HG02840 (cell line): ENCODE measurements around the gene CEMIP.

Experiments
- ATAC-seq: cut with Tn5 transposase; IDR thresholded peaks from one replicate; pipeline ENCODE4 v1.9.1; 2021; ENCODE audit warnings: mild to moderate bottlenecking, moderate library complexity, moderate number of reproducible peaks; ENCODE audit not compliant: unreplicated experiment, low FRiP score

Gene CEMIP

DNA sequence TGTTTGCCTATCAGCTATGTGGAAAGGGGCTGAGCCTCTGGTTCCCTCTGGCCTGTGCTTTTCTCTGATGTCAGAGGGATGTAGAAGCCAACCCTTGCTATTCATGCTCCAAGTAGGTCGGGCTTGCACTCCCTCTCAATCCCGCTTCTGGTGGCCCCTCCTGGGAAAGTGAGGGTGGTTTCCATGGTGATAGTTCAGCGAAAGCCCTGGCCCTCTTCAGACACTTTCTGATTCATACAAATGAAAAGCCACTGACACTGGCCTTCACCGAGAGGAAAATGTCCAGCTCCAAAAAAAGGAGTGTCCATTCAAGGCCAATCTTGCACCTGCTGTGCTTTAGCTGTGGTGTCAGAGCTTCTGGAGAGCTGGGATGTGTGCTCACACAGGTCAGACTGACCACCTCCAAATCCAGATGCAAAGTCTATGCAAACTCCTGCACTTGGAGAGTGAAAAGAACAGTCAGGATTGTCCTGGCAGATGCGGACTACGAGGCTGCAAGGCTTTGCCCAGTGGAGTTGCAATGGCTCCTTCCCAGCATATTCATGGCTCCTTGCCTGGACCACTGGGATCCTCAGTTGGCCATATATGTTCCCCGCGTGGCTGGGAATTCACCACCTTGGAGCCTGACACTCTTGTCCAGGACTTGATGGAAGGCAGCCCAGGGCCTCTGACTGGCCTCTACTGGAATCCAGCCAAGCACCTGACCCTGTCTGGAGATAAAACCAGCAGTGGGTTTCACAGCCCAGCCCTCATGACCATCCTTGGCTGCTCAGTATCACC lies 96.6 kb downstream of the CEMIP start:
- no peak for ATAC-seq

DNA sequence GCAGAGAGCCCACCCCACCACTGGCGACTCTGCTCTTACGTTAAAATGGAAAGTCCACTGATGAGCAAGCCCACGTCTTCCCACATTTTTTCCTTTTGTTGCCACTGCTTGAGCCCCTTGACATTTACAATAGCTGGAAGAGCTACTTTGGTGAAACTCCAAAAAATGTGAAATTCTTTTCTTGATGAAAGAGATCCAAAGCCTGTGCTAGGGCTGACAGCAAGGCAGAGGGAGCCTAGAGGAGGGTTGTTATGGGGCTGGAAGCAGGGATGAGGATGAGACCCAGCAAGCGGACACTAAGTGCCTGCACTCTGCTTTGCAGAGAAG lies 97.1 kb downstream of the CEMIP start:
- ATAC-seq: no peak

DNA sequence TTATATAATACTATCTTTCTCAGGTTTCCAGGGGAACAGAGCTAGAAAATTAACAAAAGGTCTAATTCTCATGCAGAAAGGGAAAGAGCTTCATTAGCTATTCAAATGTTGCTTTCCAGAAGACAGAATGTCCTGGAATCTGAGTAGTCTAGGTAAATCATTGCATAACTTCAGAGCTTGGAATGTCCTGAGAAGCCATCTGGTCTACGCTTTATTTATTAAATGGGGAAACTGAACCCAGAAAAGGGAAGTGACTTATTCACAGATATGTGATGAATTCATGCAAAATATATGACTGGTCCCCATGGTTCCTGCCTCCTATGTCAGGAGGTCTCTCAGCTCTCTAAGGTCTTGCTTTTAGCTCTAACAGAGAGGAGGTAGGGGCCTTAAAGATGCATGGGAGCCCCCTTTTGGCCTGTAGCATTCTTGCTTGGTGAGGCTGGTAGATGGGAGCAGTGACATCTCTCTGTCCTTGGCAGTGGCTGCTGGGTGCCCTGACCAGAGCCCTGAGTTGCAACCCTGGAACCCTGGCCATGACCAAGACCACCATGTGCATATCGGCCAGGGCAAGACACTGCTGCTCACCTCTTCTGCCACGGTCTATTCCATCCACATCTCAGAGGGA lies 99.2 kb downstream of the CEMIP start:
- ATAC-seq: no peak

DNA sequence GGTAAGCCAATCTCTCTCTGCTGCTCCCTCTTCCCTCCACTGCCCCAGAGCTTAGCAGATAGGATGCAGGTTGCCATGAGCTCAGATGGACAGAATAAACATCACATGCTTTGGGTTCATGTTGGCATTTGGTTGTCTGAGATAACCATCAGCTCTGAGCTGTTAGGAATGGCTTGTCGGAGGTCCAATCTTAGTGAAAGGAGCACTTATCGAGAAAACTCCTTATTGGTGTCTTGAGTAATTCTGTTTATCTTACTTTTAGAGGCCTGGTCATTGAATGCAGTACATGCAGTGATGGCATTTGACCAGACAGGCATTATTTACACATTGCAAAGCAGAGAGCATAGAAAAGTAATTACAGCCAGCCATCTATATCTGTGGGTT lies 99.7 kb downstream of the CEMIP start:
- ATAC-seq: no peak

DNA sequence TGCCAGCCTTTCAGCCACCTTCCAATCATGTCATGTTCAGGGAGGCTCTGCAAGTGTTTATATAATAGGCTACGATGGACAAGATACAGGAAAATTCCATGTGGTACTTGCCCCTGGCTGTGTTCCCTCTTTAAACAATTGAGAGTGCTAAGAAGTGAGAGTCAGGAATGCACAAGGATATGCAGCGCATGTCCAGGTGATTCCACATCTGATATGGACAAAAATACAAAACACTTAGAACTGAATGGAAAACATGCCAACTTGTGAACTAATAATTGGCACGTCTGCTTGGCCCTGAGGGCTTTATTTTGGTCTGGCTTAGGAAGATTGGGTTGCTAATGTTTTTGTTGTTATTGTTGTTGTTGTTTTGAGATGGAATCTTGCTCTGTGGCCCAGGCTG lies 100.9 kb downstream of the CEMIP start:
- no peak for ATAC-seq

DNA sequence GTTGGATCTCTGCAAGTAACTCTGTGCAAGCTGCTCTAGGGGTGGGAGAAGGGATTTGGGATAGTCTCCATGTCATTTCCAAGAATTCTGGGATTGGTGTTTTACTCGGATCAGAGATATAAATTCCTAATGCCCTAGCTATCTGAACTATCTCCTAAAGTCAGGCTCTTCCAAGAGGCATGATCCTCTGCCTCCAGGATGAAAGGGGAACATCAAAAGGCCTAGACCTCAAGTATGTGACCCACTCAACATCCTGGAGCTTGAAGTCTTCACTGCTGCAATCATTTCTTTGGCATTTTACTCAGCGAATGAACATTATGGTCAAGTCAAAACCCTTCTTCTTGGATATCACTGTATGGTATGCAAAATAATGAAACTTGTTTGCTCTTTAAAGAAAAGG lies 104.5 kb downstream of the CEMIP start:
- no peak for ATAC-seq

DNA sequence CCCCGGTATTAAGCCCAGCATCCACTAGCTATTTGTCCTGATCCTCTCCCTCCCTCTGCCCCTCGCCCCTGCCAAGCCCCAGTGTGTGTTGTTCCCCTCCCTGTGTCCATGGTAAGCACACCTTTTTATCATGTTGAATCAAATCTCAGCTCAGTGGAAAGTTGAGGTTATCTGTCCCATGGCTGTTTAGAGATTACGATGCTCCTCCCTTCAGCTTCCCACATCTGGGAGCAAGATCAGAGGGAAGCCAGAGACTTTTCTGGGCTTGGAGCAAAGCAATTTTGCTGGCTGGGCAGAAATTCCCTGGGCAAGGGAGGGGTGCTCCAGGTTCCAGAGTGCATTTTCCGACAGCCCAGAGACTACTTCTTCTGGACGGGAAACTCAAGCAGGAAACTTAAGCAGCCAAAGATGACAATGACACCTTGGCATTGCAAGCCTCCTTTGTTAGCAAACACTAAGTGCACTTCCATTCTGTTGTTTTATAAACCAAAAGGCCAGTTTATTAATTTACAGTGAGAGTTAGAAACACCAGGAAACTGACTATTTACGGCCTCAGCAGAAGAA lies 105.9 kb downstream of the CEMIP start:
- ATAC-seq: no peak

DNA sequence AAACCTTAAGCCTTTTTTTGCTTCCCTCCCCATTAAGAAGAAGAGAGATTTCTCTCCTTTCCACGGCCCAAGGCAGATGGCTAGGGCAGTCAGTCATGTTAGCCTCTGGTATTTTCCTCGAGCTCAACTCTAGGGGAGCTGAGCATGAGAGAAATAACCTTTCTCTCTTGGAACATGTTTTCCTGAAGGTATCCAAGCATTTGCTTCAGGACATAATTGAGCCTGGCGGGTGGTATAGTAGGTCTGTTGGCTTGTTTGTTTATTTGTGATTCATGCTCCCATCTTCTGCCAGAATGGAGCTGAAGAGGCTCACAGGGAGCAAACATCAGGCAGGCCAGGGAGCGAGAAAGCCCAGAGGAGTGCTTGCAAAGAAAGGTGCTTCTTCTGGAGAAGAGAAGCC lies 108.0 kb downstream of the CEMIP start:
- ATAC-seq: no peak

DNA sequence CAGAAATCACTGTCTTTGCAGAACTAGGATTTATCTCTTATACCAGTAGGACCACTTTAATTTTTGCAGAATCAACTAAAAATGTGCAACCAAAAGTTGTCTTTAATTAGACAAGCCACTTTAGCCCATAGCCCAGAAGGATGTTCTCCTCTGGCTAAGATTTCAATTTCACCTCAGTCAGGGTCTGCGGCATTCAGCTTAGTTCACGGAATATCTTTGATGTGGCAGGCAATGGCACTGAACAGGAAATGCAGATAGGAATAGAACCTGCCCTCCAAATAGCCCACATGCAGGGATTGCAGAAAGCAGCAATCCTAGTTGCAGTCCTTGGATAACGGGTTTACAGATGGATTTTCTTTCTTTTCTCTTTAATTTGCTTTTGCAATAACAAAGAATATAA lies 109.7 kb downstream of the CEMIP start:
- no peak for ATAC-seq

DNA sequence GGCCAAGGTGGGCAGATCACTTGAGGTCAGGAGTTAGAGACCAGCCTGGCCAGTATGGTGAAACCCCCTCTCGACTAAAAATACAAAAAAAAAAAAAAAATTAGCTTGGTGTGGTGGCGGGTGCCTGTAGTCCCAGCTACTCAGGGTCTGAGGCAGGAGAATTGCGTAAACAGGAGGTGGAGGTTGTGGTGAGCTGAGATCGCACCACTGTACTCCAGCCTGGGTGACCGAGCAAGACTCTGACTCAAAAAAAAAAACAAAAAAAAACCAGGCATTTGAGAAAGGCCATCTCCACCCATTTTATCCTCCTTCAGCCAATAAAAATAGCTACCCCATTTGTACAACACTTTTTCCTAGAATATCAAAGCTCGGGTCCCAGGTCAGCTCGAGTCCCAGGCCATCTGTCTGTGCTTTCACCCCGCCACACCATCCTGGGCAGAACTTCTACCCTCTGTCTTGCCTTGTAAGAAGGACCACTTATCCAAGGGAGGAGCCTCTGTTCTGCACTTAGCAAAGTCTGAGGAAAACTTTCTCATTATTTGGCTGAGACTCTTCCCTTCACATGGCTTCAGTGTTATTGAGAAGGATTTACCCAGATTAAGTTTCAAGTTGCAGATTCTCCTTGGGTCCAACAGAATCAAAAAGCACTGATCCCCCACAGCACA lies 111.3 kb downstream of the CEMIP start:
- no peak for ATAC-seq

DNA sequence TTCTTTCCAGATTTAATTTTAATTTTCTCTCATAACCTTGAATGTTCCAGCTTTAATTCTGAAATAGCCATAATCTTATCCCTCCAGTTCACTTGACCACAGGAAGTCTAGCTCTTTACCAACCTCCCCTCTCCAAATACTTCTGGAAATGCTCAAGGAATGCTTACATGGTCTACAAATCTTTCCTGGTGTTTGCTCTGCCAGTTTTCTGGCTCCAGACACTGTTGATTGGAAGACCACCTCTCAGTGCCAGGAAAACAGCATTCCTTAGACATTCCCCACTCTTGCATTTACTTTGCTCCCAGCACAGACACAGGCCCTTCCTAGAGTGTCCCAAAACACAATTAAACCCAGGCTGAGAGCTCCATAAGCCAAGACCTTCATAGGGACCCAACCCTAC lies 111.8 kb downstream of the CEMIP start:
- no peak for ATAC-seq

DNA sequence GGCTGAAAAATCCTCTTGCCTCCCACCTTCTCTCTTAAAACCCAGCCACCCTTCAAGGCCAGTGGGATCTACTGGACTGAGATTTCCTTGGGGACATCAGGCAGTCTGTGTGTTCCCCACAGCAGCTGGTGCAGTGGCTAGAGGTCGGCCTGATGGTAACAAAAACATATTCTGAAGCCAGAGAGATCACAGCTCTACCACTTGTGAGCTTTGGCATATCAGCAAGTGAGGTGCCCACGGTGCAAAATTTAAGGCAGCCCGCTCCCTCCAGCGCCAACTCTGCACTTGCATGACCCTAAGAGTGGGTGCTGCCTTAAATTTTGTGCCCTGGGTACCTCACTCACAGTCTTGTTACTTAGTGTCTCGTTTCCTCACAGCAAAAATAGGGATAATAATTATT lies 113.2 kb downstream of the CEMIP start:
- no peak for ATAC-seq

DNA sequence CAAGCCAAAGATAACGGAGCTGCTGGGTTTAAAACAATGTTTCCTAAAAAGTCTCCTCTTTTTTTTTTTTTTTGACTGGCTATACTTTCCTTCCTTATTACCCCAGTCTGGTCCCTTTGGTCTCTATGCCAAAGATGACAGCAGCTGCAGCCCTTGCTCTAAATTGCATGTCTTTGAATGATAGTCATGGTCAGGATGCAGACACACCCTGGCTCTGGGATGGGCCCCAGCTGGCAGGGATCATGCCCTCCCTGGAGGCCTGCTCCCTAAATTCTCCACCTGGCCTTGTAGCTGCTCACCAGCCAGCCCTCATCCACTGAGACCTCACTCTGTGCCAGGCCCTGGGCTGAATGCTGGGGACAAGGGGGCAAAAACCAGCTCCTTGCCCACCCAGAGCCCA lies 114.6 kb downstream of the CEMIP start:
- no peak for ATAC-seq

DNA sequence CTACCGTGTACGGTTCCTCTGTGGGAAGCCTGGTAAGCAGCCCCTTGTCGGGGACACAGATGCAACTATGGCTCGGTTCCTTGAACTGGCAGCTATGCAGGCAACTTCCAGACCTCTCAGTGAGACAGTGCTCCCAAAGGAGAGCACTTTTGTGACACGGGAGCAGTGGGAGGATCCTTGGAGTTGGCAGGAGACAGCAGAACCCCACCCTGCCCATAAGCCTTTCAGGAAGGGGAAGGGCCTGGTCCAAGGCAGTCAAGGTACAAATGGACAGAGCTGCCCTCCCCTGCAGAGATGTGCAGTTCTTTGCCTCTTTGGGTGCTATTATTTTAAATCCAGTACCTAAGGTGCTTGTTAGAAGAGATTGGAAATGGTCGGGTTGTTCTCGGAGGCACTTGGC lies 115.9 kb downstream of the CEMIP start:
- no peak for ATAC-seq

DNA sequence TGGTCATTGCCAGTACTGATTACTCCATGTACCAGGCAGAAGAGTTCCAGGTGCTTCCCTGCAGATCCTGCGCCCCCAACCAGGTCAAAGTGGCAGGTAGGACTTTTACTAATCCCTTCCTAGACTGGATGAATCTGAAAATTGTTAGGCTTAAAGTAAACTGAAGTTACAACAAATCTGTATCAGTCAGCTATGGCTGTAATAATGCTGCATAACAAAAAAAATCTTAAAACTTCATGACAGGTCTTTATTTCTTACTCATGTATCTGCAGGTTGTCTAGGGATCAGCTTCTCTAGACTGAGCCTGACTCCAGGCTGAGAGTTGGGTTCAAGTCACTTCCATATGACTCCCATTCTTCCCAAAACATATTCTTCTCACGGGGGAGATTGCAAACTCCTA lies 116.8 kb downstream of the CEMIP start:
- ATAC-seq: no peak

DNA sequence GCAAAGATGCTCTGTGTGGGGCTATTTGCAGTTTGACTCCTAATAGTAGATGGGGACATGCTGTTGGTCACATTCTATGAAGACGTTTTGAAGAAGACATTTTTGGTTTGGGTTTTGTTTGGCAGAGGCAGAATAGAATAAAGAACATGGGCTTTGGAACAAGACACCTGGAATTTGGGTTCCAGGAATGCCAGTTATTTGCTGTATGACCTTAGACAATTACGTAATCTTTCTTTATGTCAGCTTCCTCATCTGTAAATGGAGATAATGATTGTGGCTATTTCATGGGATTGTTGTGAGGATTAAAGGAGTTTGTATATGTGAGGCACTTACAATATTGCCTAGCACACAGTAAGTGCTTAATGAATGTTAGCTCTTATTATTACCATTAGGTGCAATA lies 118.9 kb downstream of the CEMIP start:
- ATAC-seq: no peak

DNA sequence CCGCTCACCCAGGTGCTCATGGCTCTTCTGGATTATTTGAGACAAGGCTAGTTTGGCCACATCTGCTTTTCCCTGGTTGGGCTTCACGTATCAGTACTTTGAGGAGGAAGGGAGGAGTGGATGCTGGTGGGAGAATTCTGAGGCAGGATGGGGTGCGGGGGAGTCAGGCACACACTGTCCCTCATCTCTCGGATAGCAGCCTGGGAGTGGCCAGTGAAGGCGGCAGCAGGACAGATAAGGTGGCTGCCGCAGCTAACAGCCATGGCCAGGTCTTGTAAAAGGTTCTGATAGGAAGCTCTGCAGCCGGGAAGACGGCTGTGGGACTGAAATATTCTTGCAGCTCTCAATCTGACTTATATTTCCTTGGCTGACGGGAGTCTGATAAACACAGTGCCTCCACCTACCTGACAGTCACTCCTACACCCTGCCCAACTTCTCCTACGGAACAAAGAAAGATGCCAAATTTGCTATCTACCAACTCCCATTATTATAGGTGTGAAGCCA lies 123.2 kb downstream of the CEMIP start:
- no peak for ATAC-seq

DNA sequence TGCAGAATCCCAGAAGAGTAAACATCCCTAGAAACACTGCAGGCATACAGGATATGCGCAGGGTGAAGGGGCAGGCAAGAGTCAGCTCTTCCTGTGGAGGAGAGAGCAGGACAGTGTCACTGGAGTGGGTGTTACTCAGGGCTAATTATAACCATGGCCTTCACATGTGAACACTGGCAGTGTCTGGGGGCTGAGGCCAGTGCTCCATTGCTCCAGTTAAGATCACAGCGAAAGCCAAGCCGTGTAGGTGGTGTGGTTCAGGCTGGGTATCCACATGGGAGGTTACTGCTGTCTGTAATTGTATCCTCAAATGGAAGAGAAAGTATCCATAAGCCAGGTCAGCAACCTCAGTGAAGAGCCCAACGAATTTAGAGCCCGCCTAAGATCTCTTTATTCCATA lies 125.8 kb downstream of the CEMIP start:
- no peak for ATAC-seq

DNA sequence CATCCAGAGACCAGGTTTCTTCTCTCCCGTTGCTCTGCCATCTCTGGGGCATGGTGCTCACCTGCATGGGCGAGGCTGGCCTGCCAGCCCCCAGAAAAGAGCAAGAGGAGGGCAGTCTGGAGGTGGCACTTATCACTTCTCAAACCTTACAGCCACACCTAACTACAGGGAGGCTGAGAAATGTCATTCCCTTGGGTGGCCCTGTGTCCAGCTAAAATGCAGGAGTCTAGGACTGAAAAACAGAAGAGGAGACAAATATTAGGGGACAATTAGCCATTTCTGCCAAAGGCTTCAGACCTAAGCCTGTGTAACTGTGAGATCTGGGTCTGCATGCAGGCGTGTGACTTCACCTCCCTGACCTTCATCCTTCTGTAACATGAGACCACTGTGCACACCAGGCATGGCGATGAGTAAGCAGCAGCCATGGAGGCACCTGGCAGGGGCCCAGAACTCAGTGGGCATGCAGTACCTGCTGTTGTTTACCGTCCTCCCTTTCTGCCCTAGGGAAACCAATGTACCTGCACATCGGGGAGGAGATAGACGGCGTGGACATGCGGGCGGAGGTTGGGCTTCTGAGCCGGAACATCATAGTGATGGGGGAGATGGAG lies 127.1 kb downstream of the CEMIP start:
- no peak for ATAC-seq

DNA sequence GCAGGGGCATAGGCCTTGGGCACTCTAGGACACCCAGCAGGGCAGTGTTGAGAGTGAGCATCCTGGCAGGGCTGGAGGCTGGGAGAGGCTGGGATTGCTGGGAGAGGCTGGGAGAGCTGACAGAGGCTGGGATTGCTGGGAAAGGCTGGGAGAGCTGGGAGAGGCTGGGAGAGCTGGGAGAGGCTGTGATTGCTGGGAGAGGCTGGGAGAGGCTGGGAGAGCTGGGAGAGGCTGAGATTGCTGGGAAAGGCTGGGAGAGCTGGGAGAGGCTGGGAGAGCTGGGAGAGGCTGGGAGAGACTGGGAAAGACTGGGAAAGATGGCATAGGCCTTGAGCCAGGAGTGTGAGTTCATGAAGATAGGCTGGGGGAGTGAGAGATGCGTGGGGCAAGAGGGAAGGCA lies 132.7 kb downstream of the CEMIP start:
- no peak for ATAC-seq

DNA sequence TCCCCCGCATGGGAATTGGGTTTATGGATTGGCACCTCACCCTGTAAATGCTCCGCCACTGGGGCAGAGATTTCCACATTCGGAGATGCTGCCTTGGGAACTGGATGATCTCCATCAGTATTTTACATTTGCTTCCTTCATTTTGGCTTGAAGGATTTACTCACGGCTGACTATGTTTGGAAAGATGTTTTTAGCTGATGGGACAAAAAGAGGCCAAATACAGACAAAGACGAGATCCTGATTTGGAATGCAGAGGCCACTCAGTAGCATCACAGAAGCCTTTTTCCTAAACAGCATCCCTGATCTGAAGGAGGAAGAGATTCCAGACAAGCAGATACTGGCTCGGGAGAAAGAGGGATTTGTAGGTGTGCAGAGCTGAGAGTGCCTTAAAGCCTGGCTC lies 133.5 kb downstream of the CEMIP start:
- no peak for ATAC-seq
